ENCODE measurements around the gene SIK3.

Gene SIK3

DNA sequence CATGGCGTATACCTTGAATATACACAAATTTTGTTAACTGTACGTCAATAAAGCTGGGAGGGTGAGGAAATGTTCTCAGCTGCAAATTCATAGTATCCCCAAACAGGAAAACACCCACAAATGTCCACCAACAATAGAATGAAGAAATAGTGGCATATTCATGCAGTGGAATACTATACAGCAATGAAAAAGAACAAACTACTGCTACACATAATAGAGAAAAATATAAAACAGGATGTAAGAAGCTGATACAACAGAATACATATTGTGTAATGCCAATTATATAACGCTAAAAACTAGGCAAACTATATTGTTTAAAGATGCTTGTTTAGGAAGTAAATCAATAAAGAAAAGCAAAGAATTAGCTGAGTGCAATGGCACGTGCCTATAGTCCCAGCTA is 81.5 kb downstream of the SIK3 start:
- Histone ChIP-seq H3K36me3 (ENCODE audit: insufficient read depth, low read length) (no peaks in the 10 kb centered on the region), H3K4me3 (no peak overlapping the region), H3K9ac (ENCODE audit: insufficient read length) (no peak overlapping the region), H3K9me3 (ENCODE audit: low read depth, low read length) (no peaks in the 10 kb centered on the region), H3K27ac (peak overlapping the region; percentile 16)
- DNase-seq (ENCODE audit: low read depth, low spot score), result no peak
- TF ChIP-seq POLR2AphosphoS5 (IDR thresholded peaks at IDR 0.05; ENCODE audit: borderline replicate concordance, low read depth, low read length) (no peak), FOXP2 (optimal IDR thresholded peaks at IDR 0.05; ENCODE audit: control extremely low read depth, extremely low read length, insufficient read depth) (no peak), EZH2 (IDR thresholded peaks at IDR 0.05) (no peak)

DNA sequence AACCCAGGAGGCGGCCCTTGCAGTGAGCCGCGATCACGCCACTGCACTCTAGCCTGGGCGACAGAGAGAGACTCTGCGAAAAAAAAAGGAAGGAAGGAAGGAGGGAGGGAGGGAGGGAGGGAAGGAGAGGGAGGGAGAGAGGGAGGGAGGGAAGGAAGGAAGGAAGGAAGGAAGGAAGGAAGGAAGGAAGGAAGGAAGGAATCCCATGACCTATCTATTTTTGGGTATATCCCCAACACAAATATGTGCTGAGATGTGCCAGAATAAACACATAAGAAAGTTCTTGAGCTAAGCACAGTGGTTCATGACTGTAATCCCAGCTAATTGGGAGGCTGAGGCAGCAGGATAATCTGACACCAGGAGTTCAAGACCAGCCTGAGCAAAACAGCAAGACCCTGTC is 82.0 kb downstream of the SIK3 start:
- no peaks in the 10 kb centered on the region for H3K9me3 ChIP-seq (ENCODE audit: low read depth, low read length)
- no peaks in the 10 kb centered on the region for H3K36me3 ChIP-seq (ENCODE audit: insufficient read depth, low read length)
- TF ChIP-seq POLR2AphosphoS5 (IDR thresholded peaks at IDR 0.05; ENCODE audit: borderline replicate concordance, low read depth, low read length) (no peak), EZH2 (IDR thresholded peaks at IDR 0.05) (no peak), FOXP2 (optimal IDR thresholded peaks at IDR 0.05; ENCODE audit: control extremely low read depth, extremely low read length, insufficient read depth) (no peak)
- DNase-seq (ENCODE audit: low read depth, low spot score), result no peak
- peak overlapping the region; percentile 16; the same call in 1 of the 2 replicates for H3K27ac ChIP-seq
- no peak overlapping the region for H3K4me3 ChIP-seq
- H3K9ac ChIP-seq (ENCODE audit: insufficient read length), result no peak overlapping the region

DNA sequence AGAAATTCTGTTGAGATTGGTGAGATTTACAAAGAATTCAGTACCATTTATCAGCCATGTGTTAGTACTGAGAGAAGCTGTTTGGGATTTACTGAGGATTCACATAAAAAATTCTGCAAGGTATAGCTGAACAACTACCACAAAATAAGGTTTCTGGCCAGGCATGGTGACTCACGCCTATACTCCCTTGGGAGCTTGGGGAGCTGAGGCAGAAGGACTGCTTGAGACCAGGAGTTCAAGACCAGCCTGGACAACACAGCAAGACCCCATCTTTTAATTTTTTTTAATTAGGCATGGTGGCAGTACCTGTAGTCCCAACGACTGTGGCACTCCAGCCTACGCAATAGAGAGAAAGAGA is 86.7 kb downstream of the SIK3 start:
- H3K36me3 ChIP-seq (ENCODE audit: insufficient read depth, low read length), result no peaks in the 10 kb centered on the region
- peak overlapping the region; percentile 62 for H3K4me3 ChIP-seq
- peak overlapping the region; percentile 41 for H3K9ac ChIP-seq (ENCODE audit: insufficient read length)
- H3K27ac ChIP-seq, result peak overlapping the region; percentile 88
- H3K9me3 ChIP-seq (ENCODE audit: low read depth, low read length), result no peaks in the 10 kb centered on the region
- TF ChIP-seq EZH2 (IDR thresholded peaks at IDR 0.05), result no peak
- no peak for TF ChIP-seq POLR2AphosphoS5 (IDR thresholded peaks at IDR 0.05; ENCODE audit: borderline replicate concordance, low read depth, low read length)
- no peak for TF ChIP-seq FOXP2 (optimal IDR thresholded peaks at IDR 0.05; ENCODE audit: control extremely low read depth, extremely low read length, insufficient read depth)
- DNase-seq (ENCODE audit: low read depth, low spot score), result no peak

DNA sequence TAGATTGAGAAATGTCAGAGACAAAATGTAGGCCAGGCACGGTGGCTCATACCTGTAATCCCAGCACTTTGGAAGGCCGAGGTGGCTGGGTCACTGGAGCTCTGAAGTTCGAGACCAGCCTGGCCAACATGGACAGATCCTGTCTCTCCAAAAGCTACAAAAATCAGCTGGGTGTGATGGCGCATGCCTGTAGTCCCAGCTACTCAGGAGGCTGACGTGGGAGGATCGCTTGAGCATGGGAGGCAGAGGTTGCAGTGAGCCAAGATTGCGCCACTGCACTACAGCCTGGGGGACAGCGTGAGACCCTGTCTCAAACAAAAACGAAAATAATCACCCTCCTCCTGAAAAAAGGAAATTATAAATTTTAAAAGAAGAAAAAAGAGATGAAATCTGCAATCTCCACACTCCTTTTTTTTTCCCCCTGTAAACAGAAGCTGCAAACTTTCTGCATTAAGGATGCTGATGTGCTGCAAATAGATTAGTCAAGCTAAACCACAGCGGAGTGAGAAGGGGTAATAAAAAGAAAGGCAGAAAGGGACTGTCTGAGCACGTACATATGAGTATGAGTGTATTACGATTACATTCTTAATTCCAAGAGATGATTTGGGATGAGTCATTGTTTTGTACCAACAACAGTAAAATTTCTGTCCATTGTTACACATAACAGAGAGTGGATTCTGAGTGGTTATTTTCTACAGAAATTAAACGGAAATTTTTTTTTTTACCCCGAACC is 87.3 kb downstream of the SIK3 start:
- TF ChIP-seq FOXP2 (optimal IDR thresholded peaks at IDR 0.05; ENCODE audit: control extremely low read depth, extremely low read length, insufficient read depth) (no peak), POLR2AphosphoS5 (IDR thresholded peaks at IDR 0.05; ENCODE audit: borderline replicate concordance, low read depth, low read length) (no peak), EZH2 (IDR thresholded peaks at IDR 0.05) (no peak)
- Histone ChIP-seq H3K36me3 (ENCODE audit: insufficient read depth, low read length) (no peaks in the 10 kb centered on the region), H3K9me3 (ENCODE audit: low read depth, low read length) (no peaks in the 10 kb centered on the region), H3K27ac (peak overlapping the region; percentile 88), H3K4me3 (peak overlapping the region; percentile 62), H3K9ac (ENCODE audit: insufficient read length) (peak overlapping the region; percentile 41)
- DNase-seq (ENCODE audit: low read depth, low spot score), result peak; percentile 79

DNA sequence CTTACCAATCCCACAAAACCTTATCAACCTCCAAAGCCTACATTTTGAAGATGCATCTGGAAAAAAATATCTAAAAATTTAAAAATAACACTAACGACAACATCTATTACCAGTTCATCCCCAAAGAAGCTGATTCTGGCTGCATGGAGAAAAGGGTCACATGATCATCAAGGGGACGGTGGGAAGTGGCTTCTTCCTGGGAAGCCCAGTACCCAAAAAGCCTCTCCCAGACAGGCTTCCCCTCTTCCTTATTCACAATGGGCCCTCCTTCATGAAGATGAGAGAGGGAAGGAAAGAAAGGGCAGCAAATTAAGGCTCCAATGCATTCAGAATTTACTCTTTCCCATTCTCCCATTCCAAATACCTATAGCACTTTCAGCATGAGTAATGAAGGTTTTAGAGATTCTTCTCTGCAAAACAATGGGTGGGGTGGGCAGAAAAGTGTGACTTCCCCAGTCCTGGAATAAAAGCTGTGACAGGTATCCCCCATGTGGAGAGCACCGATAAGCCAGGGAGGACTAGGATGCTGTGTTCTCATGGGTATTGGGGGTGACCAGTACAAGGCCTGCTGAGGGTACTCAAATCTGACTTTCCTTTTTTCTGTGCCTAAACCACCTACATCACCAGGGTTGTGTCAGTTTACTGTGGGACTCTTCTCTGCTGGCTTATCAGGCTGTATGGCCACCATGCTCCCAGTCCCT is 88.2 kb downstream of the SIK3 start:
- Histone ChIP-seq H3K9me3 (ENCODE audit: low read depth, low read length) (no peaks in the 10 kb centered on the region), H3K27ac (0 out of 2 replicates have a peak overlapping the region, but pooled peaks have one; percentile 16), H3K36me3 (ENCODE audit: insufficient read depth, low read length) (no peaks in the 10 kb centered on the region), H3K9ac (ENCODE audit: insufficient read length) (no peak overlapping the region), H3K4me3 (no peak overlapping the region)
- no peak for DNase-seq (ENCODE audit: low read depth, low spot score)
- TF ChIP-seq EZH2 (IDR thresholded peaks at IDR 0.05) (no peak), FOXP2 (optimal IDR thresholded peaks at IDR 0.05; ENCODE audit: control extremely low read depth, extremely low read length, insufficient read depth) (no peak), POLR2AphosphoS5 (IDR thresholded peaks at IDR 0.05; ENCODE audit: borderline replicate concordance, low read depth, low read length) (no peak)

DNA sequence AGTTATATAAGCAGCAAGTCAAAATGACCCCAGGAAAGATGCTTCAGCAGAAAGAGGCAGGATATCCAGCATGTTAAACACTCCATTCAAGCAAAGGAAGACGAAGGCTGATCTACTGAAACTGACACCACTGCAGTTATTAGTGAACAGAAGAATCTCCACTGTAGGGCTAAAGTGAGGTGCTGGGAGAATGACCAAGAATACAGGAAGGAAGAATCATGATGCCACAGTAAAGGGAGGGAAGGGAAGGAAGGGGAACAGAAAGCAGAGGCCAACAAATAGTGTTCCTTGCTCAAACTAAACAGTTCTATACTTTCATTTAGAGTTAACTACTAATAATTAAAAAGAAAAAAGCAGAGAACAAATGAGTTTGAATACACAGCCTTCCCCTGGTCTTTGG is 92.5 kb downstream of the SIK3 start:
- Histone ChIP-seq H3K9me3 (ENCODE audit: low read depth, low read length) (no peaks in the 10 kb centered on the region), H3K36me3 (ENCODE audit: insufficient read depth, low read length) (no peaks in the 10 kb centered on the region), H3K4me3 (no peak overlapping the region), H3K9ac (ENCODE audit: insufficient read length) (no peak overlapping the region), H3K27ac (no peak overlapping the region)
- DNase-seq (ENCODE audit: low read depth, low spot score), result no peak
- TF ChIP-seq EZH2 (IDR thresholded peaks at IDR 0.05) (no peak), FOXP2 (optimal IDR thresholded peaks at IDR 0.05; ENCODE audit: control extremely low read depth, extremely low read length, insufficient read depth) (no peak), POLR2AphosphoS5 (IDR thresholded peaks at IDR 0.05; ENCODE audit: borderline replicate concordance, low read depth, low read length) (no peak)

DNA sequence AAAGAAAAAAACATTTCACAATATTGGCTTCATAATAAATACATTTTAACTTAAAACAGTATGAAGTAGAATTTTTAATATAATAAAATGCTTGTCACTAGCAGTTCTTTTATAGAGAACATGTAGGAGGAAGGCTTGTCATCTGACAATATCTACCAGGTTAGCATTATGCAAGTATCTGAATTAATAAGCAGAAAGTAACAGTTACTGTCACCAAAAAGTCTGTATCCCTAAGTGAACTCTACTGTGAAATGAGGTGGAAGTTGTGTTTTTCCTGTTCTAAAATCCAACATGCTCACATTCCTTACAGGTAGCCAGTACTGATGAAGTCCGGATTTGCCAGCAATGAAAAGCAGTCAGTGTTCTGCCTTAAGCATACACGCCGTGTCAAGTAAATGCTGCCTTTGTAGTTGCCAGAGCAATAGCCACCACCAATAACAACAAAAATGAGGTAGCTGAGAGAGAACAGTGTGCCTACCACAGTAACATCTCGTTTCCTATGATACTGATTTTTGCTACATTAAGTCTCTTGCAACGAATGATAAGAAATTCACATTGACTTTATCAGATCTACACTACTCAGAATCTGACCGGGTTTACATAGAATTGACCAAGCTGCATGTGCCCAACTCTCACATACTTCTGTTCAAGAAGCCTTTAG is 95.5 kb downstream of the SIK3 start:
- no peak for DNase-seq (ENCODE audit: low read depth, low spot score)
- Histone ChIP-seq H3K9ac (ENCODE audit: insufficient read length) (no peak overlapping the region), H3K36me3 (ENCODE audit: insufficient read depth, low read length) (no peaks in the 10 kb centered on the region), H3K4me3 (no peak overlapping the region), H3K9me3 (ENCODE audit: low read depth, low read length) (no peaks in the 10 kb centered on the region), H3K27ac (no peak overlapping the region)
- TF ChIP-seq POLR2AphosphoS5 (IDR thresholded peaks at IDR 0.05; ENCODE audit: borderline replicate concordance, low read depth, low read length) (no peak), FOXP2 (optimal IDR thresholded peaks at IDR 0.05; ENCODE audit: control extremely low read depth, extremely low read length, insufficient read depth) (no peak)

DNA sequence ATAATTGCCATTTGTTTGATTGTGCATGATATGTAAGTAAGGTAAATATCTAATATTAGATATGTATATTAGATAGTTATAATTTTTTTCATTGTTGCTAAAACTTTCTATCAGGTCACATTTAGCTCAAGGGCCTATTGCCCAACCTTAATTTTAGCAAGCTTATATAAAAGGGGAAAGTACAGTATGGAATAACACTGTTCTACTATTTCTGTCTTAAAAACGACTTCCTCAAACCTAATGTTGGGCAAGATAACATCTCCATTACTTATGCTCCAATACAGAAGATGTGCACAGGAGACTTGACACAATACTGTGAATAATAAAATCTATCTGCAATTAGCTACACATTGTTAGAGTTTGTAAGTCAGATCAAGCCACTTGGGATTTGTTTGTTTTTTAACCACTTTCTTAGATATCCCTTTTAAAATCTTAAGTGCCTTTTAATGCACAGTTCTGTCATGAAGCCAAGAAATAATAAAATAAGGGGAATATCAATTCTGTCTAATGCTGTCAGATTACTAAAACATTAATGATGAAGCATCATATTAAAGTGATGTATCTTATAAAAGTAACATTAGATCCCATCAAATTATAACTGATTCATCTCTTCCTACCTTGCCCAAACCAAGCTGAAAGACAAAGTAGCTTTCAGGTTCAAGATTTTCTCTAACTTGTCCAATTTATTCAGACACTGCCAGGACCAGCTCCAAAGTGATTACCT is 98.1 kb downstream of the SIK3 start:
- no peaks in the 10 kb centered on the region for H3K9me3 ChIP-seq (ENCODE audit: low read depth, low read length)
- no peak overlapping the region for H3K4me3 ChIP-seq
- H3K9ac ChIP-seq (ENCODE audit: insufficient read length), result no peak overlapping the region
- H3K36me3 ChIP-seq (ENCODE audit: insufficient read depth, low read length), result no peaks in the 10 kb centered on the region
- H3K27ac ChIP-seq, result no peak overlapping the region
- no peak for DNase-seq (ENCODE audit: low read depth, low spot score)
- TF ChIP-seq FOXP2 (optimal IDR thresholded peaks at IDR 0.05; ENCODE audit: control extremely low read depth, extremely low read length, insufficient read depth), result no peak
- TF ChIP-seq POLR2AphosphoS5 (IDR thresholded peaks at IDR 0.05; ENCODE audit: borderline replicate concordance, low read depth, low read length), result no peak
- no peak for TF ChIP-seq EZH2 (IDR thresholded peaks at IDR 0.05)

All from SK-N-MC (cell line).